ENCODE results near the gene ANKRD39.
A peak's percentile ranks its signal among the peaks of the same experiment; 100 is the strongest.
"Not testable (repeated sequence)": the region's sequence is repeated elsewhere in the genome, so short reads cannot be mapped to it uniquely, and the experiment has no call there.

Gene ANKRD39
- total RNA-seq: 4.2 to 5.8 (median 5.7) reads per million in 3 experiments

GRCh38 chr2:96857667-96858372 lies at the start of gene ANKRD39:
Gene ANKRD39, minus strand, starts transcription at chr2:96858016. Its CDS starts 29 bp downstream, at chr2:96857987.
- DNase-seq: peak; percentile 98

- DNase-seq: no peak
Measured at GRCh38 chr2:96906729-96907114, 48.9 kb upstream of the ANKRD39 start.

- no peak for DNase-seq
Measured at GRCh38 chr2:96903815-96904214, 46.0 kb upstream of the ANKRD39 start.

- no peak for DNase-seq
Measured at GRCh38 chr2:96903318-96903717, 45.5 kb upstream of the ANKRD39 start.

GRCh38 chr2:96900237-96900636 lies 42.4 kb upstream of the ANKRD39 start:
- DNase-seq: no peak

GRCh38 chr2:96899413-96899741 lies 41.6 kb upstream of the ANKRD39 start:
- no peak for DNase-seq

GRCh38 chr2:96898641-96899412 lies 41.0 kb upstream of the ANKRD39 start:
- DNase-seq: no peak

- no peak for DNase-seq
Measured at GRCh38 chr2:96898135-96898505, 40.3 kb upstream of the ANKRD39 start.

GRCh38 chr2:96897491-96898134 lies 39.8 kb upstream of the ANKRD39 start:
- DNase-seq: no peak

- no peak for DNase-seq
Measured at GRCh38 chr2:96895746-96896651, 38.2 kb upstream of the ANKRD39 start.

- no peak for DNase-seq
Measured at GRCh38 chr2:96895032-96895745, 37.4 kb upstream of the ANKRD39 start.

GRCh38 chr2:96894151-96894531 lies 36.3 kb upstream of the ANKRD39 start:
- no peak for DNase-seq

GRCh38 chr2:96893289-96894150 lies 35.7 kb upstream of the ANKRD39 start:
- no peak for DNase-seq

- peak; percentile 40 for DNase-seq
Measured at GRCh38 chr2:96891591-96892333, 33.9 kb upstream of the ANKRD39 start.

GRCh38 chr2:96890726-96891385 lies 33.0 kb upstream of the ANKRD39 start:
- no peak for DNase-seq

- no peak for DNase-seq
Measured at GRCh38 chr2:96890252-96890651, 32.4 kb upstream of the ANKRD39 start.

- not testable (repeated sequence) for DNase-seq
Measured at GRCh38 chr2:96889502-96889901, 31.7 kb upstream of the ANKRD39 start.

- DNase-seq: no peak
Measured at GRCh38 chr2:96888072-96889011, 30.5 kb upstream of the ANKRD39 start.

Data from central memory CD4-positive, alpha-beta T cell (primary cell).